Vagina (tissue), 2 donors: Measurements from ENCODE around the gene ERCC6L. TPM values are rescaled to one million over a fixed set of nuclear protein-coding genes. Genes with fewer than 3 reads are reported as not detected.

ENCODE experiments used
- DNase-seq, 2 donors: peaks; one replicate each; pipeline ENCODE4 v3.0.0-alpha.2; 2017; ENCODE audit errors: extremely low spot score in 2 of 2
- H3K27ac ChIP-seq: fragments of 200-600 bp; sonication (generic); one replicate; pipeline ENCODE4 v1.5.1; 2019
- H3K27me3 ChIP-seq: fragments of 200-600 bp; sonication (generic); one replicate; pipeline ENCODE4 v1.5.1; 2019
- H3K36me3 ChIP-seq, 2 donors: fragments of 200-600 bp; sonication (generic); one replicate each; pipeline ENCODE4 v1.5.1; 2017 to 2019
- H3K4me1 ChIP-seq: fragments of 200-600 bp; sonication (generic); one replicate; pipeline ENCODE4 v1.5.1; 2019
- H3K4me3 ChIP-seq, 2 donors: fragments of 200-600 bp; sonication (generic); 1 replicate in 1 of 2; 2 replicates in 1 of 2; pipeline ENCODE4 v1.5.1; 2016 to 2019
- H3K9me3 ChIP-seq: fragments of 200-600 bp; sonication (generic); one replicate; pipeline ENCODE4 v1.5.1; 2019
- POLR2A ChIP-seq, 2 donors: fragments of 450-650 bp; IDR thresholded peaks; one replicate each; pipeline ENCODE4 v1.6.1; 2017; ENCODE audit warnings: antibody characterized with exemption in 2 of 2, mild to moderate bottlenecking in 2 of 2, moderate library complexity in 2 of 2
- POLR2AphosphoS5 ChIP-seq, 2 donors: sonication (generic); formaldehyde crosslinking; IDR thresholded peaks; one replicate each; pipeline ENCODE4 v1.9.0; 2017; ENCODE audit warnings: antibody characterized with exemption in 2 of 2, mild to moderate bottlenecking in 2 of 2, low read depth in 1 of 2; ENCODE audit not compliant: insufficient read depth in 1 of 2
- intact Hi-C: fragments of 100-400 bp; cut with DNase I; formaldehyde crosslinking; loops from one replicate; pipeline ENCODE4 v1.15.1; 2023
- small RNA-seq: library from RNA; depleted of rRNA; stranded (forward); fragments of <200 nt; gene quantifications from one replicate; pipeline ENCODE3, GENCODE V24; 2016
- total RNA-seq: library from RNA; depleted of rRNA; stranded (reverse); fragments of >200 nt; gene quantifications from one replicate; pipeline ENCODE4 v1.2.3, GENCODE V29; 2016
- TF ChIP-seq, protein P1 (sequence below), 3 experiments: fragments of 450-650 bp in 2 of 3; fragments of 200-600 bp in 1 of 3; sonication (generic) in 1 of 3; IDR thresholded peaks; one replicate each; pipeline ENCODE4 v1.5.1; 2017 to 2019; ENCODE audit warnings: antibody characterized with exemption in 3 of 3, mild to moderate bottlenecking in 2 of 3, moderate library complexity in 2 of 3

ERCC6L gene
- total RNA-seq, 1 donor from 2014 or later, result 0.74 TPM

DNA sequence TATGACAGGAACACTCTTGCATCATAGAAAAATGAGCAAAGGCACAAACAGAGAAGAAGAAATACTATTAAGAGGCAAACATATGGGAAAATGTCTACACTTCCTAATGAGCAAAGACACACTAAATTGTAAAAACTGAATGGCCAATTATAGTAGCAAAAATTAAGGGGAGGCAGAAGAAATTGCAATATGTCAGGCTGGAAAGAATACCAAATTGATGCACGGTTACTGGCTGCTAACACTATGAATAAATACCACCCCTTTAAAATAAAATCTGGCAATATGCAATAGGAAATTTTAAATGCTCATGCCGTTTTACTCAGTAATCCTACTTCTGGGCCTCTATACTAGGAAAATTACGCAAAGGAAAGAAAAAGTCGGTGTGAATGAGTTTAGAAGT is 73.3 kb downstream of the ERCC6L start:
- intact Hi-C loops, result no loop called here
- H3K9me3 ChIP-seq, result no peaks in the 10 kb centered on the region
- H3K4me3 ChIP-seq, result no peak overlapping the region
- no peak overlapping the region for H3K27ac ChIP-seq
- TF ChIP-seq POLR2AphosphoS5 (IDR thresholded peaks at IDR 0.05; ENCODE audit: insufficient read depth in 1 of 2, low read depth in 1 of 2), result no peak
- TF ChIP-seq, protein P1, sequence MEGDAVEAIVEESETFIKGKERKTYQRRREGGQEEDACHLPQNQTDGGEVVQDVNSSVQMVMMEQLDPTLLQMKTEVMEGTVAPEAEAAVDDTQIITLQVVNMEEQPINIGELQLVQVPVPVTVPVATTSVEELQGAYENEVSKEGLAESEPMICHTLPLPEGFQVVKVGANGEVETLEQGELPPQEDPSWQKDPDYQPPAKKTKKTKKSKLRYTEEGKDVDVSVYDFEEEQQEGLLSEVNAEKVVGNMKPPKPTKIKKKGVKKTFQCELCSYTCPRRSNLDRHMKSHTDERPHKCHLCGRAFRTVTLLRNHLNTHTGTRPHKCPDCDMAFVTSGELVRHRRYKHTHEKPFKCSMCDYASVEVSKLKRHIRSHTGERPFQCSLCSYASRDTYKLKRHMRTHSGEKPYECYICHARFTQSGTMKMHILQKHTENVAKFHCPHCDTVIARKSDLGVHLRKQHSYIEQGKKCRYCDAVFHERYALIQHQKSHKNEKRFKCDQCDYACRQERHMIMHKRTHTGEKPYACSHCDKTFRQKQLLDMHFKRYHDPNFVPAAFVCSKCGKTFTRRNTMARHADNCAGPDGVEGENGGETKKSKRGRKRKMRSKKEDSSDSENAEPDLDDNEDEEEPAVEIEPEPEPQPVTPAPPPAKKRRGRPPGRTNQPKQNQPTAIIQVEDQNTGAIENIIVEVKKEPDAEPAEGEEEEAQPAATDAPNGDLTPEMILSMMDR (IDR thresholded peaks at IDR 0.05), result no peak
- TF ChIP-seq POLR2A (IDR thresholded peaks at IDR 0.05), result no peak
- H3K36me3 ChIP-seq, result no peaks in the 10 kb centered on the region
- H3K4me1 ChIP-seq, result no peaks in the 10 kb centered on the region
- no peak for DNase-seq
- no peaks in the 10 kb centered on the region for H3K27me3 ChIP-seq

DNA sequence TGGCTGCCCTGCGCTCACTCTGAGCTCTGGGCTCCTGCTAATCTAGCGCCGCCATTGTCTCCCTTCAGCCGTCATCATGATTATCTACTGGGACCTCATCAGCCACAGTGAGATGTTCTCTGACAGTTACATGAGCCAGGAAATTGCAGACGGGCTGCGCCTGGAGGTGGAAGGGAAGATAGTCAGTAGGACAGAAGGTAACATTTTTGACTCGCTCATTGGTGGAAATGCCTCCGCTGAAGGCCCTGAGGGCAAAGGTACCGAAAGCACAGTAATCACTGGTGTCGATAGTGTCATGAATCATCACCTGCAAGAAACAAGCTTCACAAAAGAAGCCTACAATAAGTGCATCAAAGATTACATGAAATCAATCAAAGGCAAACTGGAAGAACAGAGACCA is 79.1 kb downstream of the ERCC6L start:
- TF ChIP-seq POLR2AphosphoS5 (IDR thresholded peaks at IDR 0.05; ENCODE audit: insufficient read depth in 1 of 2, low read depth in 1 of 2) (no peak), POLR2A (IDR thresholded peaks at IDR 0.05) (no peak)
- TF ChIP-seq, protein P1 (IDR thresholded peaks at IDR 0.05), result no peak
- no peaks in the 10 kb centered on the region for H3K4me1 ChIP-seq
- no peaks in the 10 kb centered on the region for H3K36me3 ChIP-seq
- no peaks in the 10 kb centered on the region for H3K9me3 ChIP-seq
- no peaks in the 10 kb centered on the region for H3K27me3 ChIP-seq
- no peak overlapping the region for H3K27ac ChIP-seq
- no peak overlapping the region for H3K4me3 ChIP-seq
- intact Hi-C loops, result no loop called here
- DNase-seq, result no peak

DNA sequence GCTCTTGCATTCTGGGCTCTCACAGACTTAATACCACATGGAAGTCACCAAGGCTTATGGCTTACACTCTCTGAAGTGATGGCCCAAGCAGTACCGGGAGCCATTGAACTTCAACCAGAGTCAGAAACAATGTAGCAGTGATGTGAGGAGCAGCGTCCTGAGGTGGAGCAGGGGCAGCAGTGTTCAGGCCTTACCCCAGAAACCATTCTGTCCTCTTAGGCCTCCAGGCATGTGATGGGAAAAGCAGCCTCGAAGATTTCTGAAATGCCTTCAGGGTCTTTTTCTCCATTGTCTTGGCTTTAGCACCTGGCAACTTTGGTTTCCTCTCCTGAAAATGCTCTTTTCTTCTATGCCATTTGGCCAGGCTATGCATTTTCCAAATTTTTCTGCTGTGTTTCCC is 80.1 kb downstream of the ERCC6L start:
- H3K4me1 ChIP-seq, result no peaks in the 10 kb centered on the region
- no peaks in the 10 kb centered on the region for H3K27me3 ChIP-seq
- no peaks in the 10 kb centered on the region for H3K36me3 ChIP-seq
- H3K9me3 ChIP-seq, result no peaks in the 10 kb centered on the region
- no peak overlapping the region for H3K4me3 ChIP-seq
- DNase-seq, result no peak
- no peak overlapping the region for H3K27ac ChIP-seq
- intact Hi-C loops, result no loop called here
- TF ChIP-seq POLR2AphosphoS5 (IDR thresholded peaks at IDR 0.05; ENCODE audit: insufficient read depth in 1 of 2, low read depth in 1 of 2) (no peak), POLR2A (IDR thresholded peaks at IDR 0.05) (no peak)
- TF ChIP-seq, protein P1 (IDR thresholded peaks at IDR 0.05), result no peak

Small RNAs within 50 kb of the gene (small RNA-seq; reads per million reads assigned to genes)
- not detected for gene RF00019

Other genes starting within 250 kb of the ERCC6L start
- gene RTL5, start 107.1 kb downstream of the ERCC6L start, total RNA-seq, result 4.4 TPM
- 12.0 TPM for gene PIN4, start 57.3 kb downstream of the ERCC6L start, total RNA-seq
- 1,011 TPM for gene RPS4X, start 38.2 kb upstream of the ERCC6L start, total RNA-seq
- gene CITED1, start 66.9 kb upstream of the ERCC6L start, total RNA-seq, result 2.7 TPM